Activated CD4-positive, alpha-beta memory T cell treated with anti-CD3 and anti-CD28 coated beads for 36 hours (primary cell): ENCODE data around the gene GPR35. TPM values are rescaled to one million over a fixed set of nuclear protein-coding genes. Genes with fewer than 3 reads are reported as not detected.
"Not testable (repeated sequence)": the region's sequence is repeated elsewhere in the genome, so short reads cannot be mapped to it uniquely, and the experiment has no call there.

Experiments
- CTCF ChIA-PET: fragments of 350-600 bp; sonication (Branson Sonifier 250); formaldehyde crosslinking; loops from one replicate; lab custom pipeline; 2021; ENCODE audit warnings: antibody characterized with exemption, inconsistent platforms; lab: Charles Lee
- POLR2A ChIA-PET: fragments of 350-600 bp; sonication (Branson Sonifier 250); formaldehyde crosslinking; loops from one replicate; lab custom pipeline; 2021; ENCODE audit warnings: antibody characterized with exemption; lab: Charles Lee
- DNase-seq: peaks from one replicate; pipeline ENCODE4 v3.0.0-alpha.2; 2020
- H3K27ac Mint-ChIP-seq: one replicate; pipeline ENCODE4 v1.8.0; 2021; ENCODE audit warnings: mixed read lengths
- H3K27me3 Mint-ChIP-seq: one replicate; pipeline ENCODE4 v1.8.0; 2021; ENCODE audit warnings: mixed read lengths
- H3K36me3 Mint-ChIP-seq: one replicate; pipeline ENCODE4 v1.8.0; 2021; ENCODE audit warnings: mixed read lengths
- H3K4me1 Mint-ChIP-seq: one replicate; pipeline ENCODE4 v1.8.0; 2021; ENCODE audit warnings: low read depth, mixed read lengths
- H3K4me3 Mint-ChIP-seq: one replicate; pipeline ENCODE4 v1.8.0; 2021; ENCODE audit warnings: mild to moderate bottlenecking, mixed read lengths
- H3K9me3 Mint-ChIP-seq: one replicate; pipeline ENCODE4 v1.8.0; 2021; ENCODE audit warnings: mixed read lengths
- intact Hi-C: fragments of 100-400 bp; cut with micrococcal nuclease; formaldehyde crosslinking; loops from one replicate; pipeline ENCODE4 v1.15.1; 2023
- total RNA-seq, 2 experiments: library from RNA; stranded (reverse); gene quantifications; one replicate each; pipeline ENCODE4 v1.2.3, GENCODE V29; 2021

The GPR35 gene
- total RNA-seq, 2 experiments from 2014 or later = 3.4 to 4.7 TPM

DNA sequence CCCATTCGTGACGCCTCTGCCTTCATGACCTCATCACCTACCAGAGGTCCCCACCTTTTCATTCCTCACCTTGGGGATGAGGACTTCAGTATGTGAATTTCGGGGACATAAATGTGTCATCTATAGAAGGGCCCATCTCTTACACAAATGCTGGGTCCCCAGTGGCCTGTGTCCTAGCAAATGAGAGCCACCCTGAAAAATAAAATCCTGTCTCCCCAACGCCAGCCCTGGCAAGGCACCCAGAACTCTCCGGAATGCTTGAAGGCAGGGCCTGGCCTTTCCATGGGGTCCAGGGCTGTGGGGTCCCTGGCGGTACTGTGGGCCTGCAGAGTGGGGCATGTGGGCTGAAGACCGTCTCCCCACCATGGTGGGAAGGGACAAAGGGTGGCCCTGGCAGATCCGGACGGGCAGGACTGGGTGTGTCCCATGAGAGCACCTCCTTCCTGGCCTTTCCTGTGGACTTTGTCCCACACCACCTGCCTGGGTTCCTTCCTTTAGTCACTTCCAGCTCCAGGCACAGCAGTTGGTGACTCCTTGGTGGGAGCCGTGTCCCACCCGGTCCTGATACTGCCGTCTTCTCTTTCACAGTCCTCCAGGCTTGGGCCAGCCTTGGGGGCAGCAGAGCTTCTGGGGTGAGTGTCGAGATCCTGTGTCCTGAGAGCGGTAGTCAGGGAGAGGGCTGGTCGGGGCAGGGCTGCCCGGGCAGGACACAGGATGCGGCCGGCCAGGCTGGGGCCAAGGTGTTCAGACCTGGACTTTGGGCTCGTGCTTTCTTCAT lies 20.2 kb upstream of the GPR35 start:
- no peak for DNase-seq
- POLR2A ChIA-PET = interaction anchor here (1.2 kb wide), 1 partner anchor 25 kb away, joined by 4 read pairs; no protein-coding TSS in a partner anchor
- H3K4me1 Mint-ChIP-seq = peaks cover 3% of the 10 kb centered on the region
- H3K4me3 Mint-ChIP-seq = no peak overlapping the region
- no peaks in the 10 kb centered on the region for H3K9me3 Mint-ChIP-seq
- H3K27me3 Mint-ChIP-seq = no peaks in the 10 kb centered on the region
- H3K27ac Mint-ChIP-seq = no peak overlapping the region
- intact Hi-C loops = no loop called here
- H3K36me3 Mint-ChIP-seq = peaks cover under 1% of the 10 kb centered on the region
- CTCF ChIA-PET = no interaction called here

- Mint-ChIP-seq H3K4me3 (no peak overlapping the region), H3K4me1 (peaks cover 3% of the 10 kb centered on the region), H3K27ac (no peak overlapping the region), H3K27me3 (no peaks in the 10 kb centered on the region), H3K36me3 (no peaks in the 10 kb centered on the region), H3K9me3 (no peaks in the 10 kb centered on the region)
- DNase-seq = no peak
- intact Hi-C loops = no loop called here
- ChIA-PET CTCF (interaction anchor here (1.3 kb wide), 1 partner anchor 92 kb away, joined by 3 read pairs; no protein-coding TSS in a partner anchor), POLR2A (interaction anchor here (1.2 kb wide), 1 partner anchor 26 kb away, joined by 4 read pairs; no protein-coding TSS in a partner anchor)
Observed at GRCh38 chr2:240605867-240606743, 19.2 kb upstream of the GPR35 start.

DNA sequence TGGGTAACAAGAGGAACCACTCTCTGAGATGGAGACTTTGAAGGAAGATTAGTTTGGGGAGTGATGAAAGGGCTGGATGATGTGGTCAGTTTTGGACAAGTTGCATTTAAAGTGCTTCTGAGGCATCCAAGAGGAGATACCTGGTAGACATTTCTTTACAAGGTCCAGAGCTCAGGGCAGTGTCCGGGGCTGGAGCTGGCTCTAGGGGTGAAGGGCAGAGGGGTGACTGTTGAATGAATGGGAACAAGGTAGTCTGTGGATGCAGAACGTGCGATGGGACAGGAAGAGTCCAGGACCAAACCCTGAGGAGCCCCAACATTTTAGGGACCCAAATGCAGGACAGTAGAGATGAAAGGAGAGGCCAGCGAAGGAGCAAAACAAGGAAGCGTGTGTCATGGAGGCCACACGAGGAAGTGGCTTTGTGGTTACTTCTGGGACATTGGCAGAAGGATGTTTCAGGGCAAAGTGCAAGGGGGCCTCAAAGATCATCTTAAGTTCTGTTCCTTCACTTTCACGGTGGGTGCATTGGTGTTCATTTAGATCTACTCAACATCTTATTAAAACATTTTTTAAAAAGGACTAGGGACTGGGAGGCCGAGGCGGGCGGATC lies 13.6 kb upstream of the GPR35 start:
- Mint-ChIP-seq H3K9me3 (peaks cover 1% of the 10 kb centered on the region), H3K4me3 (no peak overlapping the region), H3K4me1 (peaks cover 11% of the 10 kb centered on the region), H3K27ac (no peak overlapping the region), H3K36me3 (peaks cover 2% of the 10 kb centered on the region), H3K27me3 (no peaks in the 10 kb centered on the region)
- DNase-seq = peak; percentile 36
- POLR2A ChIA-PET = no interaction called here
- intact Hi-C loops = no loop called here
- CTCF ChIA-PET = no interaction called here

DNA sequence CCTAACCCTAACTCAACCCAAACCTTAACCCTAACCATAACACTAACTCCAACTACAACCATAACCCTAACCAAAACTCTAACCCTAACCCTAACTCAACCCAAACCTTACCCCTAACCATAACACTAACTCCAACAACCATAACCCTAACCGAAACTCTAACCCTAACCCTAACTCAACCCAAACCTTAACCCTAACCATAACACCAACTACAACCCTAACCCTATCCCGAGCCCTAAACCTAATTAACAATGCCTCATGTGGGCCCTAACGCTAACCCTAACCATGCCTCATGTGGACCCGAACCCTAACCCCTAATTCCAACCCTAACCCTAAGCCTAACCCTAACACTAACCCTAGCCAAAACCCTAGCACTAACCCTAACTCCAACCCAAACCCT lies 11.5 kb upstream of the GPR35 start:
- CTCF ChIA-PET = no interaction called here
- POLR2A ChIA-PET = no interaction called here
- intact Hi-C loops = no loop called here
- Mint-ChIP-seq H3K4me1 (peaks cover 11% of the 10 kb centered on the region), H3K27ac (no peak overlapping the region), H3K27me3 (no peaks in the 10 kb centered on the region), H3K9me3 (peaks cover 8% of the 10 kb centered on the region), H3K36me3 (peaks cover 7% of the 10 kb centered on the region), H3K4me3 (no peak overlapping the region)
- no peak for DNase-seq

DNA sequence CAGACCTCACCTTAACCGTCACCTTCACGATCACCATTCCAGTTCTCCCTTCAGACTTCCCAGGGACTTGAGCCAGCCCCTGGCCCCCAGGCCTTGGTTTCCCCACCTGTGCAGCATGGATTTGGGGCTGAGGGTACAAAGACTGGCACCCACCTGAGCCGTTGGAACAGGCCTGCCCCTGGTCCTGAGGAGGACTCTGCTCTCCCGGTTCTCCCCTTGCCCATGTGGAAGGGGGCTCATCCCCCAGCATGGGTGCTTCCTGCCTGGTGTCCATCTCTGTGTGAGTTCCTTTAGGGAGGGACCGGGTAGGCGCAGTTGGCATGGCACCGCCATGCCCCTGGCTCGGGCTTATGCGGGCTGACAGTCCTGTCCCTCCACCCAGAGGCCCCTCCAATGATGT lies 10.9 kb upstream of the GPR35 start:
- intact Hi-C loops = no loop called here
- Mint-ChIP-seq H3K4me3 (no peak overlapping the region), H3K36me3 (peaks cover 11% of the 10 kb centered on the region), H3K9me3 (peaks cover 8% of the 10 kb centered on the region), H3K4me1 (peaks cover 8% of the 10 kb centered on the region), H3K27ac (no peak overlapping the region), H3K27me3 (no peaks in the 10 kb centered on the region)
- ChIA-PET POLR2A (no interaction called here), CTCF (no interaction called here)
- no peak for DNase-seq

DNA sequence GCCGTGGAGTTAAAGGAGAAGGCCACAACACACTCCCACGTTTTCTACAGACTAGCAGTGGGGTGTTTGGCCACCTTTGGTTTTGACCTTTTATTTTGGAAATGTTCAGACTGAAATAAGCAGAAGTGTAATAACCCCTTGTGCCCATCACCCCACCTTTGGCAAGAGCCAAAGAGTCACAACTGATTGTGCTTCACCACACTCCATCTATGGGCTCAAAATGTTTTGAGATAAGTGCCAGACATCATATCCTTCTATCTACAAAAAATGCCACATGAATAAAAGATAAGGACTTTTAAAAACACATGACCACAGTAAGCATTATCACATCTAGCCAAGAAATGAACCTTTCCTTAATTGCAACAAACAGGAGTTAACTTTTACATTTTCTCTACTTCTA lies 9.9 kb upstream of the GPR35 start:
- Mint-ChIP-seq H3K27ac (no peak overlapping the region), H3K4me1 (peaks cover 12% of the 10 kb centered on the region), H3K36me3 (peaks cover 11% of the 10 kb centered on the region), H3K4me3 (no peak overlapping the region), H3K9me3 (peaks cover 8% of the 10 kb centered on the region), H3K27me3 (no peaks in the 10 kb centered on the region)
- intact Hi-C loops = no loop called here
- CTCF ChIA-PET = no interaction called here
- POLR2A ChIA-PET = no interaction called here
- DNase-seq = no peak

DNA sequence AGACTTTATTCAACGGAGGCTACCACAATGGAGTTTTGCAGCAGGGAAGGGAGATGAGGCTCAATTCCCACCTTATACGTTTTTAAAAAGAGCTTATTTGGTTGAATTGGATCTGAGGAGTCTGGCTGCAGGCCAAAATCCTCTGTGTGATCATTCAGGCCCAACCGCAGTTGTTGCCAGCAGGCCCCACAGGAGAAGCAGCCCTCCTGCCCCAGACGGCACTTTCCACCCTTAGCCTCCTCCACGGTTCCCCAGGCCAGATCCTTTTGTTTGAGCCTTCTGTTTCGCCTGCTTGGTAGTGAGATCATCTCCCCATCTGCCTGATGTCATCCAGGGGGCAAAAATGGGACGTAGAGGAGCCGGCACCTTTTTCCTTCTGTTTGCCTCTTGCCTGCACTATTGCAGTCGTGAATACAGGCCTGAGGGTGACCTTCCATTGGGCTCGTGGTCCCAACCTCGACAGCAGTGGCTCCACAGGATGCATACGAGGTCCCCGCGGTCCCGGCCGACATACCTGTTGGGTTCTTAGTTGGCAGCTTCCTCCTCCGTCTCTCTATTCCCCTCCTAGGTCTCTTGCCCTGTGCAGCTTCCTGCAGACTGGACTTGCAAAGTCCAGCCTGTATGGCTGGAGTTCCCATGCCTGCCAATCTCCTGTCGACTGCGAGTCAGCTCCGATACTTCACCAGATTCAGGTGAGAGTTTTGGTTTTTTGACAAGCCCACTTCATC lies 9.3 kb upstream of the GPR35 start:
- H3K36me3 Mint-ChIP-seq = peaks cover 11% of the 10 kb centered on the region
- no peak overlapping the region for H3K27ac Mint-ChIP-seq
- peaks cover 15% of the 10 kb centered on the region for H3K4me1 Mint-ChIP-seq
- intact Hi-C loops = no loop called here
- no peaks in the 10 kb centered on the region for H3K27me3 Mint-ChIP-seq
- peaks cover 8% of the 10 kb centered on the region for H3K9me3 Mint-ChIP-seq
- CTCF ChIA-PET = no interaction called here
- no peak for DNase-seq
- no peak overlapping the region for H3K4me3 Mint-ChIP-seq
- POLR2A ChIA-PET = no interaction called here

GRCh38 chr2:240616860-240617666 lies 8.2 kb upstream of the GPR35 start:
- peaks cover 16% of the 10 kb centered on the region for H3K4me1 Mint-ChIP-seq
- not testable (repeated sequence) for H3K27ac Mint-ChIP-seq

DNA sequence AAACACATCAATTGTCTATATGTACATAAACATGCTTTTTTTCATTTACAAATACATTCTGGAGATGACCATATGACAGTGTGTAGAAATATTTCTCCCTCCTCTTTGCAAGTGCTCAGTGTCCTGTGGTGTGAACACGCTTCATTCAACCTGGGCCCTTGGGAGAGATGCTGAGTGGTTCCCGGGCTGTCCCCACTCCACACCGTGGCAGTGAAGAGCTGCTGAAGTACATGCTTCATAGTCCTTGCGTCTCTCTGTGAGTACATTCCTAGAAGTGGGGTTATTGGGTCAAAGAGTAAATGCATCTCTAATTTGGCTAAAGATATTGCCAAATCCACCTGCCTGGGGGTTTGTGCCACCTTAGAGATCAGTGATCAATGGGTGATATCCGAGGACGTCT lies 6.5 kb upstream of the GPR35 start:
- Mint-ChIP-seq H3K27me3 (no peaks in the 10 kb centered on the region), H3K36me3 (peaks cover 9% of the 10 kb centered on the region), H3K9me3 (peaks cover 8% of the 10 kb centered on the region), H3K4me3 (no peak overlapping the region), H3K4me1 (peaks cover 24% of the 10 kb centered on the region), H3K27ac (no peak overlapping the region)
- CTCF ChIA-PET = no interaction called here
- intact Hi-C loops = no loop called here
- POLR2A ChIA-PET = no interaction called here
- DNase-seq = no peak

More at GRCh38 chr2:240616860-240617666, 8.2 kb upstream of the GPR35 start:
- H3K9me3 Mint-ChIP-seq, H3K4me3 Mint-ChIP-seq, POLR2A ChIA-PET, H3K27me3 Mint-ChIP-seq, CTCF ChIA-PET, intact Hi-C loops, H3K36me3 Mint-ChIP-seq: not testable (repeated sequence)
- DNase-seq = peak; percentile 30

GRCh38 chr2:240619506-240620148 lies 5.7 kb upstream of the GPR35 start:
- no peak overlapping the region for H3K4me3 Mint-ChIP-seq
- intact Hi-C loops = no loop called here
- ChIA-PET CTCF (interaction anchor here (0.6 kb wide), 1 partner anchor 35 kb away, joined by 6 read pairs; no protein-coding TSS in a partner anchor), POLR2A (no interaction called here)
- DNase-seq = peak; percentile 29
- H3K4me1 Mint-ChIP-seq = peaks cover 30% of the 10 kb centered on the region
- no peaks in the 10 kb centered on the region for H3K27me3 Mint-ChIP-seq
- H3K9me3 Mint-ChIP-seq = peaks cover 8% of the 10 kb centered on the region
- peaks cover 9% of the 10 kb centered on the region for H3K36me3 Mint-ChIP-seq
- peak overlapping the region; percentile 23 for H3K27ac Mint-ChIP-seq
